HG02973 (cell line): Measurements from ENCODE around the gene CEP57.
"Not testable (repeated sequence)": the region's sequence is repeated elsewhere in the genome, so short reads cannot be mapped to it uniquely, and the experiment has no call there.

Experiments
- ATAC-seq: cut with Tn5 transposase; IDR thresholded peaks from one replicate; pipeline ENCODE4 v1.9.1; 2021; ENCODE audit warnings: moderate library complexity; ENCODE audit not compliant: unreplicated experiment

CEP57 gene

GRCh38 chr11:95795627-95796295 is 5.5 kb downstream of the CEP57 start:
- ATAC-seq = no peak

- no peak for ATAC-seq
These were observed 6.2 kb downstream of the CEP57 start for GRCh38 chr11:95796501-95796900.

- ATAC-seq = no peak
These were observed 9.2 kb downstream of the CEP57 start for GRCh38 chr11:95799546-95799945.

GRCh38 chr11:95800438-95800837 is 10.1 kb downstream of the CEP57 start:
- no peak for ATAC-seq

GRCh38 chr11:95802806-95803205 is 12.5 kb downstream of the CEP57 start:
- ATAC-seq = no peak

GRCh38 chr11:95803973-95804372 is 13.7 kb downstream of the CEP57 start:
- no peak for ATAC-seq

- no peak for ATAC-seq
These were observed 15.6 kb downstream of the CEP57 start for GRCh38 chr11:95805869-95806268.

GRCh38 chr11:95806464-95806863 is 16.2 kb downstream of the CEP57 start:
- not testable (repeated sequence) for ATAC-seq

- ATAC-seq = not testable (repeated sequence)
These were observed 20.8 kb downstream of the CEP57 start for GRCh38 chr11:95811052-95811451.

GRCh38 chr11:95816037-95816436 is 25.7 kb downstream of the CEP57 start:
- peak; percentile 75 for ATAC-seq

GRCh38 chr11:95821640-95822039 is 31.3 kb downstream of the CEP57 start:
- no peak for ATAC-seq

- ATAC-seq = no peak
These were observed 37.4 kb downstream of the CEP57 start for GRCh38 chr11:95827696-95828095.

- ATAC-seq = no peak
These were observed 39.4 kb downstream of the CEP57 start for GRCh38 chr11:95829580-95830259.

GRCh38 chr11:95831198-95831883 is 41.0 kb downstream of the CEP57 start:
- no peak for ATAC-seq

GRCh38 chr11:95832763-95833162 is 42.5 kb downstream of the CEP57 start:
- no peak for ATAC-seq

GRCh38 chr11:95833378-95833777 is 43.1 kb downstream of the CEP57 start:
- ATAC-seq = no peak

GRCh38 chr11:95835351-95835750 is 45.1 kb downstream of the CEP57 start:
- ATAC-seq = no peak

GRCh38 chr11:95835768-95836488 is 45.6 kb downstream of the CEP57 start:
- peak; percentile 95 for ATAC-seq

- ATAC-seq = no peak
These were observed 54.9 kb downstream of the CEP57 start for GRCh38 chr11:95845167-95845566.

GRCh38 chr11:95849087-95849825 is 59.0 kb downstream of the CEP57 start:
- ATAC-seq = no peak

- no peak for ATAC-seq
These were observed 59.8 kb downstream of the CEP57 start for GRCh38 chr11:95850137-95850536.
